HG03097 (cell line): Measurements from ENCODE around the gene ARRDC3.

Experiments used
- ATAC-seq: cut with Tn5 transposase; IDR thresholded peaks from one replicate; pipeline ENCODE4 v1.9.1; 2021; ENCODE audit not compliant: unreplicated experiment, low FRiP score

ARRDC3 gene

GRCh38 chr5:91319667-91320066, 63.5 kb downstream of the ARRDC3 start:
- ATAC-seq: no peak

GRCh38 chr5:91318724-91319123, 64.4 kb downstream of the ARRDC3 start:
- ATAC-seq: no peak
